Gastrocnemius medialis (tissue), 4 donors: ENCODE data around the gene PRR14L.

Experiments
- CTCF ChIP-seq, 5 experiments: fragments of 450-650 bp in 3 of 5; fragments of 200-600 bp in 2 of 5; sonication (generic) in 2 of 5; IDR thresholded peaks in 4 of 5; conservative IDR thresholded peaks in 1 of 5; 1 replicate in 4 of 5; 2 replicates in 1 of 5; pipeline ENCODE4 v1.5.1; 2016 to 2019; ENCODE audit warnings: antibody characterized with exemption in 5 of 5, mild to moderate bottlenecking in 3 of 5, moderate library complexity in 3 of 5
- POLR2A ChIP-seq, 2 donors: fragments of 450-650 bp; IDR thresholded peaks; one replicate each; pipeline ENCODE4 v1.6.1; 2017; ENCODE audit warnings: antibody characterized with exemption in 2 of 2, mild to moderate bottlenecking in 2 of 2, moderate library complexity in 2 of 2

GRCh38 chr22:31747441-31747840 is 2.5 kb downstream of the PRR14L start:
- no peak for TF ChIP-seq CTCF (IDR thresholded peaks at IDR 0.05 in 4 of 5, conservative IDR thresholded peaks at IDR 0.05 in 1 of 5)
- TF ChIP-seq POLR2A (IDR thresholded peaks at IDR 0.05) = no peak
